ENCODE results near the gene KNOP1. TPM values are rescaled to one million over a fixed set of nuclear protein-coding genes. Genes with fewer than 3 reads are reported as not detected.

Gene KNOP1
- total RNA-seq, 1 experiment from 2014 or later, result 70.1 TPM

- TF ChIP-seq SIN3A (IDR thresholded peaks at IDR 0.05; ENCODE audit: borderline replicate concordance, insufficient read depth, low read depth, low read length) (no peak), CTCF (IDR thresholded peaks at IDR 0.05) (no peak), REST (IDR thresholded peaks at IDR 0.05; ENCODE audit: insufficient read depth in 1 of 2, low read depth in 2 of 2, low read length in 1 of 2) (no peak)
- no peak overlapping the region for H3K27ac ChIP-seq (ENCODE audit: low read length)
- in situ Hi-C loops (cut with HindIII; ENCODE audit: low pct_unique_long_range_greater_than_20kb, low sequenced_read_pairs), result no loop called here
- H3K36me3 ChIP-seq (ENCODE audit: control insufficient read depth, insufficient read depth, low read length), result no peaks in the 10 kb centered on the region; the same call in none of the 2 replicates
- no peaks in the 10 kb centered on the region for H3K9me3 ChIP-seq (ENCODE audit: control insufficient read depth, insufficient read depth, low read depth, low read length)
- no peaks in the 10 kb centered on the region for H3K4me1 ChIP-seq (ENCODE audit: control insufficient read depth, insufficient read depth, low read length)
- no peaks in the 10 kb centered on the region for H3K27me3 ChIP-seq (ENCODE audit: control insufficient read depth, insufficient read depth, low read length)
- no peak overlapping the region for H3K4me3 ChIP-seq (ENCODE audit: low read depth in 2 of 2, low read length in 2 of 2)
- POLR2A ChIA-PET, result interaction anchor here (0.6 kb wide), 1 partner anchor 556 kb away, joined by 10 read pairs; no protein-coding TSS in a partner anchor
- no TSS peak for BruUV-seq (replicated peaks)
- DNase-seq (ENCODE audit: low read depth, low spot score) (no peak), ATAC-seq (no peak)
- CTCF ChIA-PET, result no interaction called here
- intact Hi-C loops (cut with micrococcal nuclease; ENCODE audit: unreplicated experiment), result no loop called here
Observed at GRCh38 chr16:19664166-19664565, 53.9 kb downstream of the KNOP1 start.

- POLR2A ChIA-PET, result interaction anchor here (0.6 to 0.7 kb wide), 2 partner anchors 63 to 230 kb away, joined by 3 to 4 read pairs; no protein-coding TSS in a partner anchor
- no peaks in the 10 kb centered on the region; the same call in none of the 2 replicates for H3K36me3 ChIP-seq (ENCODE audit: control insufficient read depth, insufficient read depth, low read length)
- CTCF ChIA-PET, result no interaction called here
- no peak for ATAC-seq
- no peak overlapping the region for H3K4me3 ChIP-seq (ENCODE audit: low read depth in 2 of 2, low read length in 2 of 2)
- intact Hi-C loops (cut with micrococcal nuclease; ENCODE audit: unreplicated experiment), result no loop called here
- H3K4me1 ChIP-seq (ENCODE audit: control insufficient read depth, insufficient read depth, low read length), result no peaks in the 10 kb centered on the region
- TF ChIP-seq CTCF (IDR thresholded peaks at IDR 0.05) (no peak), REST (IDR thresholded peaks at IDR 0.05; ENCODE audit: insufficient read depth in 1 of 2, low read depth in 2 of 2, low read length in 1 of 2) (no peak), POLR2AphosphoS5 (IDR thresholded peaks at IDR 0.05; ENCODE audit: low read depth, low read length) (no peak), TCF7L2 (IDR thresholded peaks at IDR 0.05; ENCODE audit: low read depth, low read length) (no peak), SIN3A (IDR thresholded peaks at IDR 0.05; ENCODE audit: borderline replicate concordance, insufficient read depth, low read depth, low read length) (no peak)
- in situ Hi-C loops (cut with HindIII; ENCODE audit: low pct_unique_long_range_greater_than_20kb, low sequenced_read_pairs), result no loop called here
- H3K27me3 ChIP-seq (ENCODE audit: control insufficient read depth, insufficient read depth, low read length), result no peaks in the 10 kb centered on the region
- BruUV-seq (replicated peaks), result no TSS peak
- no peaks in the 10 kb centered on the region for H3K9me3 ChIP-seq (ENCODE audit: control insufficient read depth, insufficient read depth, low read depth, low read length)
- DNase-seq (ENCODE audit: low read depth, low spot score), result no peak
- no peak overlapping the region for H3K27ac ChIP-seq (ENCODE audit: low read length)
Observed at GRCh38 chr16:19662351-19662750, 55.7 kb downstream of the KNOP1 start.
